IPS DF 4.7 (cell line): ENCODE results near the gene FAM83F.
"Not testable (repeated sequence)": the region's sequence is repeated elsewhere in the genome, so short reads cannot be mapped to it uniquely, and the experiment has no call there.

ENCODE experiments used
- DNase-seq: peaks from one replicate; pipeline ENCODE4 v3.0.0-alpha.2; 2013; ENCODE audit warnings: low spot score; ENCODE audit errors: extremely low read depth

Gene FAM83F

DNA sequence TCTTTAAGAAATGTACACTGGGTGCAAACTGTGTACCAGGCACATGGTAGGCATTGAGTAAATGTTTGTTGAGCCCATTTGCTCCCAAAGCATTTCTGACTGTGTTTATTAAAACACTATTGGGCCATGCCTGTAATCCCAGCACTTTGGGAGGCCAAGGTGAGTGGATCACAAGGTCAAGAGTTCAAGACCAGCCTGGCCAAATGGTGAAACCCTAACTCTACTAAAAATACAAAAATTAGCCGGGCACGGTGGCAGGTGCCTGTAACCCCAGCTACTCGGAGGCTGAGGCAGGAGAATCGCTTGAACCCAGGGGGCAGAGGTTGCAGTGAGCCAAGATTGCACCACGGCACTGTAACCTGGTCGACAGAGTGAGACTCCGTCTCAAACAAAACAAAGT is 1.9 kb upstream of the FAM83F start:
- DNase-seq = not testable (repeated sequence)

DNA sequence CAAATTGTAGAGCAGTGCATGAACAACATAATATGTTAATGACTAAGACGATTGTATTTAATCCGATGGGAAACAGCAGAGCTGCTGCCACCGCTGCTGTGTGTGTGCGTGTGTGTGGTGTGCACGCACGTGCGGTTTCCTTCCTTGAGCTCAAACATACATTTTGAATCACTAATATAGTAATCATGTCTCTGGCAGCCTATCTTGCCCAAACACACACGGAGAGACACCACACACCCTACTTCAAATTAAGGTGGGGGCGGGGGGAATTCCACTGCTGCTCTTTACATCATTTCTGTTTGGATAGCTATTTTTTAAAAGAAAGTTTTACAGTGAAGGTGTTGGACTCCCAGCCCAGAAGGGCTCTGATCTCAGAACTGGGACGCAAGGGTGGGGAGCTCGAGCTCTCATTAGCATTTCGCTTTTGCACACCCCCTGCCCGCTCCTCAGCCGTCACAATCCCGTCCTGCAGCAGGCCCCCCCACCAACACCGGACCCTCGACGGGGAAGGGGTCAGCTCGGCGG is 651 bp upstream of the FAM83F start:
- DNase-seq = no peak

DNA sequence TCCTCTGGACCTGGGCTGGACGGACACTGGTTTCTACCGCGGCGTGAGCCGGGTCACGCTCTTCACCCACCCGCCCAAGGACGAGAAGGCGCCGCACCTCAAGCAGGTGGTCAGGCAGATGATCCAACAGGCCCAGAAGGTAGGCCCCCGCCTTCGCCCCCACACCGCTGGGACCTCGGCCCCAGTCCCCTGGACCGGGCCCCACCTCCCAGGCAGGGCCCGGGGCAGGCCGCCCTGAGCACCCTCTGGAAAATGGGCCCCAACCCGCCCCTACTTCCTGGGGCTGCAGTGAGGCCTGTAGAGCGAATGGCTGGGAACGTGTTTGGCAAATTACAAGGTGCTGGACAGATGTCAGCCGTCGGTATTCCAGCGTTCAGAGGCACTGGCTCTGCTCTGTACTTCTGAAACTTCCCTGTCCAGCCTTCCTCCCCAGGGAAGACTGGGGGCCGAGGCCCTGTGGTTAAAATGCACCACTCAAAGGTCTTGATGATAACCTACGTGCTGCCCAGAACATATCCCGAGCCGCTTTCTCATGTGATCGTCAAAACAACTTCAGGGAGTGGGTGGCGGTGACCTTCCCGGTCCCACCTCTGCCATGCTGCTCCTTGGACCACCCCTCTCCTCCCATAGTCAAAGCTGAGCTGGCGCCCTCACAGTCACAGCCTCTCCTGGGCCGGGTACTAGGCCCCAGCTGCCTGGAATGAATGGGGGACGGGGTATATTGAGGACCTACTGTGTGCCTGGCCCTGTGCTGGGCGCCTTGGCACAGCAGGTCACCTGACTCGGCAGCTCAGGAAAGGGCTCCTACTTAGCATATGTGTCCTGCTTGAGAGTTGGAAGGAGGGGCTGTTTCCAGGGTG is 869 bp downstream of the FAM83F start:
- no peak for DNase-seq

DNA sequence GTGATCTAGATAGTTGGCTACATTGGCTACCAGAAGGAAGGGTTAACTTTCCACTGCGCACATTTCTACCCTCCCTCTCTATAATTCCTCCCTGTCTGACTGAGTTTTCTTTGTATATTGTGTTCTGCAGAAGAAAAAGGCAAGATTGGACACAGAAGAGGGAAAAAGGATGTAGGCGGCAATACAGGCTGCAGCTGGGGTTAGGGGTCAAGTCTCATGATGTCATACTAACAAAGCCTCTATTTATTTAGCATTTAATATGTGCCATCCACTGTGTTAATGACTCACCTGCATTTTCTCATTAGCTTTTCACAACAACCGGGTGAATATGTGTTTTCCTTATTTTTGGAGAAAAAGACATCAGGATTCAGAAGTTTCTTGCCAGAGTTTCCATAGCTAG is 2.0 kb downstream of the FAM83F start:
- DNase-seq = no peak

GRCh38 chr22:39997421-39997820 is 2.7 kb downstream of the FAM83F start:
- DNase-seq = no peak

- DNase-seq = peak; percentile 66
These were observed 3.4 kb downstream of the FAM83F start for GRCh38 chr22:39997939-39998726.

- no peak for DNase-seq
These were observed 4.5 kb downstream of the FAM83F start for GRCh38 chr22:39999144-39999757.

GRCh38 chr22:40000171-40000570 is 5.4 kb downstream of the FAM83F start:
- no peak for DNase-seq

GRCh38 chr22:40001106-40001505 is 6.4 kb downstream of the FAM83F start:
- DNase-seq = no peak

DNA sequence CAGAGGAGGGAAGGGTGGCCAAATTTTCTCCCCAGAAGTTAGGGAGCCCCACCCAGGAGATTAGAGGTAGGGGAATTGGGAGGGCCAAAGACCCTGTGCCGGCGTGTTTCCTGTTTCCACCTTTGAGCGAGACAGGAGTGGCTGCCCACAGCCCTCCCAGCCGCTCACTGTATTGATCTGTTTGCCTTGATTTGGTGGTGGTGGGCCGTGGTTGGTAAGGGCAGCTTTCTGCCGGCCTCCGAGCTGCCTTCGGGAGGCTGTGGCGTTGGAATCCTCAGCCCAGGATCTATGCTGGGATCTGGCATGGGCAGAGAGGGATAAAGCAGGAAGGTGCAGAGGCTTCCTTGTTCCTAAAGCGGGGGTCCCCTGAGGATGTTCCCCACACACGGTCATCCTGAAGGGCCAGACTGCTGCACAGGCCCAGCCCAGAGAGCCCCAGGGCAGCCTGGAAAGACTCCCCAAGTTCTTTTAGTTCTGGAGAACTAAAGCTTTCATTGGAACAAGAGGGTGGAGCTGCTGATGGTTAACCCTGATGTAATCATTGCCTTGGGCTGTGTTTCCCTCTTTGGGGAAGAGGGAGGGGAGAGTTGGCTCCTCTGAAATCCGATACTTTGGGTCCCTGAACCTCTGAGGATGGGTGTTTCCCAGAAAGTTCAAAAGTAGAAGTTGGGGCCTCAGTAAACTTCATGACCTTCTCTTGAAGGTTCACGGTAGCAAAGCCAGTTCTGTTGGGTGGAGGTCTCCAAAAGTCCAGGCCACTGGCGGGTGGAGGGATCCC is 7.2 kb downstream of the FAM83F start:
- no peak for DNase-seq

- DNase-seq = no peak
These were observed 8.4 kb downstream of the FAM83F start for GRCh38 chr22:40002935-40003715.

GRCh38 chr22:40004836-40005235 is 10.1 kb downstream of the FAM83F start:
- no peak for DNase-seq

DNA sequence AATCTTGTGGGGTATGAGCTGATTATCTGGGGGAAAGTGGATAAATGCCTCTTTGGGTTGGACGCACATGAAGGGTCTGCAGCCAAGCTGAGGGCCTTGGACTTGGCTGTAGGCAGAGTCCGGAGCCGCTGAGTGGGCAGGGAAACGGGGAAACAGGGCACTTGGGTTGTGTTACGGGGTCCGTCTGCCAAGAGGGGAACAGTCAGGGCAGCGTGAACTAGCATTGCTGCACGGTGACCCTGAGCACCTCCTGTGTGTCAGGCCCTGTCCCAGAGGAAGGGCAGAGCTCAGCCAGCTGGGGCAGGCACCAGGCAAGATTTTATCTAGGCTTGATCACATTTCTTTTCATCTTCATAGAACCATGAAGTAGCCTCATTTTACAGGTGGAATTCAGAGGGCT is 11.9 kb downstream of the FAM83F start:
- DNase-seq = no peak

DNA sequence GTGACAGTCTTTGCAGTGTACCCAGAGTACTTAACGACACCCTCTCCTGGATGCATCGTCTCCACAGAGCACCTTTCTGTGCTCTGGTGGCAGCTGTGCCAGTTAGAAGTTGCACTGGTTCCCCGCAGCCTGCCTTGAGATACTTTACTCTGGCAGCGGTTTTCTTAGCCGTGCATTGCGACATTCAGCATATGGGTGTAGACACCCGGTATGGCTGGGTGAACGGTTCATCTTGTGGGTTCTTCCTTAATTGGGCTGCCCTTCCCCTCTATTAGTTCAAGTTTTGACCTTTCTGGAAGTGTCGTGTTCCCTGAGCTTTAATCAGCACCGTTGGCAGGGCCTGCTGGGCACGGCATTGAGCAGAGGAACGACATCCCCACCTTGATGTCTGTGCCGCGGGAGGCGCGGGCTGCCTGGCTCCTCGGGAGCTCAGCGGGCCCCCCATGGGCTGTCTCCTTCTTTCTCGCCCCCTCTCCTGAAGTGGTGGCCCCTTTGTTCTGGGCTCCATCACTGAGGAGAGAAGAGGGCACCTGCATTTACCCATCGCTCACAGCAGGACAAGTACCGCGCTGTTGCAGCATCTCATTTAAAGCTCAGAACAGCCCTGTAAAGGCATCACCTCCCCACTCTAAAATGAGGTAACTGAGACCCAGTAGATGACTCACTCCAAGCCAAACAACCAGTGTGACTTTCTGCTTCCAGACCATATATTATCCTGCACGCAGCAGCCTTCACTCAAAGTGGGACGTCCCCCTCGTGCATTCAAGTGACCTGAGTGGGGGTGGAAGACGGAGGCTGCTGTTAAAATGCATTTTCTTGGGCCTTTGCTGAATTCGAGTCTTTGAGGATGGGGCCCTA is 13.3 kb downstream of the FAM83F start:
- no peak for DNase-seq

DNA sequence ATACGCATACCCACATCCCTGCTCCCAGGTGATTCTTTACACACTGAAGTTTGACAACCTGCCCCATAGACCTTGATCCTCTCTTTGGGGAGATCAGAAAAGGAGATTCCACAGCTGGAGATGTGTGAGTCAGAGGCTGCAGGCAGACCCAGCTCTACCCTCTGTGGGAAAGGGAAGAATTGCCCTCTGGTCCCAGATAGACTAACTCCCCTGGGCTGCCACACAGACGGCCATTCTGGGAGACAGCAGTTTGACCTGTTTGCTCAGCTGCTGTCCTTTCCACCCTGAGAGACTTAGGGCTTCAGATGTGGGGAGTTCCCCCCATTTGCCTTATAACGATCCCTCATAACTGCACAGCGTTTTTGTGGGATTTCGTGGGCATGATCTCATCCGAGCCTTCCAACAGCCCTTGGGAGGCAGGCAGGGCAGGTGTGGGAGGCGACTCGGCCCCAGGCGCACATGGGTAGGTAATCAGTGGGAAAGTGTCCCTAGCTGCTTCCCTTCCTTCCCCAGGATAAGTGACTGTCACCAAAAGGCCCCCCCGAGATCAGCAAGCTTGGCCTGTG is 14.1 kb downstream of the FAM83F start:
- no peak for DNase-seq

DNA sequence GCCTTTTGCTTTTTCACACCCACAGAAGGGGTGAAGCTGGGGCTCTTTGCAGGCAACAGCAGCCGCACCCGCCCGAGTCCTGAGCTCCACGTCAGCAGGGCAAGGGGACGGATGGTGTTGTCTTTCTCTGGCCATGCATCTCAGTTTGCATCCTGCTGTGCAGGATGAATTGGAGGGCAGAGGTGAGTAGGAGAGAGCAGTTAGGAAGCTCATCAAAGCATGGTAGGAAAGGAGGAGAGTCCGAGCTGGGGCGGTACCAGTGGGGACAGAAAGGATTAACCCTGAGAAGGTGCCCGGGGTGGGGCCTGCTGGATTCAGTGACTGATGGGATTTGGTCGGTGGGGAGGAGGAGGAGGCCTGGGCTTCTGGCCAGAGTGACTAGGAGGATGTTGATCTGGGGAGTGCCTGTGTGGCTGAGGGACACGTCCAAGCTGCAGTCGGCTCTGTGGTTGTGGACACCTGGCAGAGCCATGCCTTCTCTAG is 14.6 kb downstream of the FAM83F start:
- DNase-seq = peak; percentile 69

DNA sequence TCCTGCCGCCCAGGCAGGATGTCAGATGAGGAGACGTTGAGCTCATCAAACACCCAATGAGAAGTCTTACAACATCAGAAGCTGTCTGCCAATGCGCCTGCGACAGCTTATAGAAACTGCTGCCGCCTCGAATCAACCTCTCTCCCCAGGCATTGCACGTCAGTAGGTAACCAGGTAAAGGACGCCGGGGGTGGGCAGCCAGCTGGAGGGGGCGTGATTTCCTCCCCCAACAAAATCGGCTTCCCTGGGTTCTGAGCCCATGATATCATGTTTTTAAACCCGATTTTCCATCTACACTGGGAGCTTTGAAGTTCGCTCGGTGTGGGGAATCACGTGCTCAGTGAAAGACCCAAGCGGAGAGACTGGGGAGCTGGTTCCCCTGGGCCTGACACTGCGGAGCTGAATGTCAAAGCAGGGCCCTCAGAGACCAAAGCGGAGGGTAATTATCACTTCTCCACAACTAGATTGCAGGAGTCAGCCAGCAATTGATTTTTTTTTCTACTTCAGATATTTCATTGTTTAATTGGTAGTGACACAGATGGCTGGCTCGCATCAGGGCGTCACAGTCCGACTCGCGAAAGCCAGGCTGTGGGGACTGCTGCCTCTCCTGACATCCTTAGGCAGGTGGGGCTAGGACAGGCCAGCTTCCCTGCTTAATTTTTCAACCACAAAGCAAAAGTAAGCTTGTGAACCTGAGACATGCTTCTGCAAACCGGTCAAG is 15.4 kb downstream of the FAM83F start:
- no peak for DNase-seq

DNA sequence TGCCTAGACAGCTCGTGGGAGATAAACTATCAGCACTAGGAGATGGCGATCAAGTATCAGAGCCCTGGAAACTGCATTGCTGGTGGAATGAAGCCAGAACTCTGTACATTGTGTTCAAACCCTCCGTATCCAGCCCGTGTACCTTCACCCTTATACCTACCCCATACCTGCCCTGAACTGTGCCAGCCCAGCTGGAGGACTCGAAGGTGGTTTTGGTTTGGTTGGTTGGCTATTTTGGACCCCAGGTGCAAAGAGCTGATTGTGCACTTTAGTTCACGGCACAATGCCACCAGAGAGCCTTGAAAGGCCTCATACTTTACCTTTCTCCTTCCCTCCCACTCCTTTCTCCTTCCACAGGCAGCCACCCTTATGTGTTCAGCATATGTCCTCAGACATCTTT is 16.0 kb downstream of the FAM83F start:
- DNase-seq = no peak
